Pancreas (tissue), 10 donors: Measurements from ENCODE around the gene MSI2. TPM values are rescaled to one million over a fixed set of nuclear protein-coding genes. Genes with fewer than 3 reads are reported as not detected.
A peak's percentile ranks its signal among the peaks of the same experiment; 100 is the strongest.

Source experiments
- ATAC-seq, 4 donors: fragments of 200-7000 bp; cut with Tn5 transposase; one replicate each; pipeline versions ENCODE4 v1.8.0 to v1.9.1; 2020; ENCODE audit warnings: mild to moderate bottlenecking in 4 of 4, moderate library complexity in 4 of 4
- DNase-seq, 6 donors: peaks; one replicate each; pipeline ENCODE4 v3.0.0-alpha.2; 2020
- FAIRE-seq: peaks from 2 replicates; lab custom pipeline; 2012; peaks lifted over from hg19 to GRCh38; lab: Jason Lieb, UNC
- H3K27ac ChIP-seq, 4 donors: fragments of 200-600 bp; sonication (generic); 1 replicate in 3 of 4; 2 replicates in 1 of 4; pipeline versions ENCODE4 v1.5.0 to v1.8.0; 2020
- H3K27me3 ChIP-seq, 4 donors: fragments of 200-600 bp; one replicate each; pipeline ENCODE4 v1.8.0; 2021
- H3K36me3 ChIP-seq, 3 donors: fragments of 200-600 bp; sonication (generic) in 1 of 3; one replicate each; pipeline versions ENCODE4 v1.5.0 to v1.8.0; 2020 to 2021
- H3K4me1 ChIP-seq, 3 donors: fragments of 200-600 bp; one replicate each; pipeline ENCODE4 v1.8.0; 2021
- H3K4me3 ChIP-seq, 4 donors: fragments of 200-600 bp; sonication (generic) in 2 of 4; one replicate each; pipeline versions ENCODE4 v1.5.0 to v1.8.0; 2020 to 2021
- H3K9me3 ChIP-seq, 4 donors: fragments of 200-600 bp; one replicate each; pipeline ENCODE4 v1.8.0; 2021
- WGBS, 2 donors: extraction: QIAGEN DNeasy Blood & Tissue Kit; methylation state at CpG; one replicate each; pipeline ENCODE4 v1.1.7; 2013; 5-methylcytosine and 5-hydroxymethylcytosine counted together
- intact Hi-C, 3 donors: fragments of 100-400 bp; cut with DNase I; formaldehyde crosslinking; loops; one replicate each; pipeline versions ENCODE4 v1.11.1 to v1.14.2; 2022
- polyA plus RNA-seq, 2 donors: library from polyadenylated mRNA; stranded (reverse); fragments of 200-250 nt; gene quantifications; one replicate each; pipeline ENCODE4 v1.2.3, GENCODE V29; 2013
- total RNA-seq, 6 donors: library from RNA; stranded (reverse); fragmentation: NEBNext Ultra II Directional in 4 of 6; extraction: Animal tissue kit (Norgen Biotek cat#: 25700) in 4 of 6; gene quantifications; one replicate each; pipeline versions ENCODE4 v1.2.1 to v1.2.4, GENCODE V29; 2021 to 2023
- TF ChIP-seq, protein P1 (sequence below), 4 donors: fragments of 200-600 bp; sonication (generic) in 3 of 4; IDR thresholded peaks; one replicate each; pipeline versions ENCODE4 v1.5.0 to v1.8.0; 2021; ENCODE audit warnings: antibody characterized with exemption in 4 of 4
- donor health status: healthy with polysubstance abuse.
- donor health status: DM: no; HTN: no; CAD: no; lungs with moderate emphysema.
- donor health status: DM: no; HTN: no; CAD: no.
- donor health status: control.
- donor health status: control.
- donor health status: Bipolar disorder and iron deficiency.
- donor health status: DM: yes; HTN: yes; CAD: no.
- donor health status: DM: no; HTN: no; CAD: no.
- donor health status: DM: no; HTN: no; CAD: no.
- donor health status: DM: yes; HTN: yes; CAD: no.

Gene MSI2
- total and polyA plus RNA-seq, 8 donors: 10.4 to 48.9 (median 30.1) TPM

- no peaks in the 10 kb centered on the region for H3K36me3 ChIP-seq
- 97 to 98% methylated on average over 2 of the region's 2 CpGs for WGBS, 2 donors
- no peak overlapping the region for H3K27ac ChIP-seq
- FAIRE-seq (no peak), DNase-seq (no peak), ATAC-seq (no peak)
- H3K4me1 ChIP-seq: no peaks in the 10 kb centered on the region
- TF ChIP-seq, protein P1, sequence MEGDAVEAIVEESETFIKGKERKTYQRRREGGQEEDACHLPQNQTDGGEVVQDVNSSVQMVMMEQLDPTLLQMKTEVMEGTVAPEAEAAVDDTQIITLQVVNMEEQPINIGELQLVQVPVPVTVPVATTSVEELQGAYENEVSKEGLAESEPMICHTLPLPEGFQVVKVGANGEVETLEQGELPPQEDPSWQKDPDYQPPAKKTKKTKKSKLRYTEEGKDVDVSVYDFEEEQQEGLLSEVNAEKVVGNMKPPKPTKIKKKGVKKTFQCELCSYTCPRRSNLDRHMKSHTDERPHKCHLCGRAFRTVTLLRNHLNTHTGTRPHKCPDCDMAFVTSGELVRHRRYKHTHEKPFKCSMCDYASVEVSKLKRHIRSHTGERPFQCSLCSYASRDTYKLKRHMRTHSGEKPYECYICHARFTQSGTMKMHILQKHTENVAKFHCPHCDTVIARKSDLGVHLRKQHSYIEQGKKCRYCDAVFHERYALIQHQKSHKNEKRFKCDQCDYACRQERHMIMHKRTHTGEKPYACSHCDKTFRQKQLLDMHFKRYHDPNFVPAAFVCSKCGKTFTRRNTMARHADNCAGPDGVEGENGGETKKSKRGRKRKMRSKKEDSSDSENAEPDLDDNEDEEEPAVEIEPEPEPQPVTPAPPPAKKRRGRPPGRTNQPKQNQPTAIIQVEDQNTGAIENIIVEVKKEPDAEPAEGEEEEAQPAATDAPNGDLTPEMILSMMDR (IDR thresholded peaks at IDR 0.05): no peak
- H3K27me3 ChIP-seq: no peaks in the 10 kb centered on the region
- H3K4me3 ChIP-seq: no peak overlapping the region
- H3K9me3 ChIP-seq: no peaks in the 10 kb centered on the region
- intact Hi-C loops: no loop called here
Measured at GRCh38 chr17:57395721-57396321, 139.5 kb downstream of the MSI2 start.

GRCh38 chr17:57396511-57396921 is 140.2 kb downstream of the MSI2 start:
- Histone ChIP-seq H3K27ac (no peak overlapping the region), H3K9me3 (no peaks in the 10 kb centered on the region), H3K27me3 (no peaks in the 10 kb centered on the region), H3K36me3 (peaks cover 0 to 3% (median 0%) of the 10 kb centered on the region in 3 donors), H3K4me3 (no peak overlapping the region), H3K4me1 (no peaks in the 10 kb centered on the region)
- FAIRE-seq (no peak), ATAC-seq (peak in 3 of 4 donors; percentile 26 to 42 (median 40)), DNase-seq (no peak)
- 75 to 80% methylated on average over 8 of the region's 8 CpGs for WGBS, 2 donors
- TF ChIP-seq, protein P1 (IDR thresholded peaks at IDR 0.05): no peak
- intact Hi-C loops: no loop called here

GRCh38 chr17:57397402-57397801 is 141.1 kb downstream of the MSI2 start:
- Histone ChIP-seq H3K4me3 (no peak overlapping the region), H3K4me1 (no peaks in the 10 kb centered on the region), H3K27me3 (no peaks in the 10 kb centered on the region), H3K36me3 (peaks cover 0 to 6% (median 0%) of the 10 kb centered on the region in 3 donors), H3K9me3 (no peaks in the 10 kb centered on the region), H3K27ac (no peak overlapping the region)
- FAIRE-seq (no peak), DNase-seq (no peak), ATAC-seq (no peak)
- 91 to 96% methylated on average over 7 of the region's 7 CpGs for WGBS, 2 donors
- TF ChIP-seq, protein P1 (IDR thresholded peaks at IDR 0.05): no peak
- intact Hi-C loops: no loop called here

DNA sequence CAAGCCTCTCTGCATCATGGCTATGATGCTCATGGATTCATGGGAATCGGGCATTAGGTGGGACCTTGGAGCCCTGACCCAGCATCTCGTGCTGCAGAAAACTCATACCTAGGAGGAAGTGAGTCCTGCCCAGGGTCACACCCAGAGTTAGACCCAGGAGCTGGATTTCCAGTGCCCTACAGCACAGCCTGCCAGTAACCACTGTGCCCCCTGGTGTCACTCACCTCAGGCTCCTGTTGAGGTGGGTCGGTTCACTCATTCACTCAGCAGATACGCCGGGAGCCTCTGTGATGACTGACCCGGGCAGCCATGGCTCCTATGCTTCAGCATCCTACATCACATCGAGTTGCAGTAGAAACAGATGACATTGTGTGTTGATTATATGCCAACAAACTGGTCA is 143.4 kb downstream of the MSI2 start:
- WGBS, 2 donors: 91% methylated on average over 7 of the region's 7 CpGs
- Histone ChIP-seq H3K9me3 (no peaks in the 10 kb centered on the region), H3K27me3 (no peaks in the 10 kb centered on the region), H3K36me3 (peaks cover 0 to 6% (median 0%) of the 10 kb centered on the region in 3 donors), H3K4me1 (no peaks in the 10 kb centered on the region), H3K4me3 (no peak overlapping the region), H3K27ac (no peak overlapping the region)
- ATAC-seq (no peak), DNase-seq (no peak), FAIRE-seq (no peak)
- intact Hi-C loops: no loop called here
- TF ChIP-seq, protein P1 (IDR thresholded peaks at IDR 0.05): no peak

GRCh38 chr17:57400648-57401047 is 144.3 kb downstream of the MSI2 start:
- Histone ChIP-seq H3K36me3 (peaks cover 0 to 6% (median 0%) of the 10 kb centered on the region in 3 donors), H3K9me3 (no peaks in the 10 kb centered on the region), H3K4me3 (no peak overlapping the region), H3K27me3 (no peaks in the 10 kb centered on the region), H3K4me1 (no peaks in the 10 kb centered on the region), H3K27ac (no peak overlapping the region)
- ATAC-seq (no peak), FAIRE-seq (no peak), DNase-seq (no peak)
- TF ChIP-seq, protein P1 (IDR thresholded peaks at IDR 0.05): no peak
- WGBS, 2 donors: 96 to 97% methylated on average over 8 of the region's 8 CpGs
- intact Hi-C loops: no loop called here
